ENCODE results near the gene SPAG8. TPM values are rescaled to one million over a fixed set of nuclear protein-coding genes. Genes with fewer than 3 reads are reported as not detected.

Gene SPAG8
- total and polyA plus RNA-seq, 2 experiments from 2014 or later: 0.10 to 0.63 TPM

- no peaks in the 10 kb centered on the region for H3K27me3 ChIP-seq
- H2AFZ ChIP-seq: no peak overlapping the region
- H3K36me3 ChIP-seq (replicated peaks; ENCODE audit: insufficient read depth, low read depth): no peaks in the 10 kb centered on the region
- no peaks in the 10 kb centered on the region for H3K9me2 ChIP-seq (replicated peaks; ENCODE audit: insufficient read depth)
- no peak overlapping the region for H3K27ac ChIP-seq
- peaks cover 15% of the 10 kb centered on the region for H3K4me1 ChIP-seq (ENCODE audit: insufficient read depth)
- no peaks in the 10 kb centered on the region for H3K79me2 ChIP-seq
- no peaks in the 10 kb centered on the region for H4K20me1 ChIP-seq (ENCODE audit: insufficient read depth, poor library complexity, severe bottlenecking)
- H3K9me3 ChIP-seq (ENCODE audit: low read depth): no peaks in the 10 kb centered on the region
- TF ChIP-seq EZH2phosphoT487 (IDR thresholded peaks at IDR 0.05; ENCODE audit: low read depth, severe bottlenecking, unreplicated experiment): no peak
- TF ChIP-seq CTCF (IDR thresholded peaks at IDR 0.05; ENCODE audit: poor library complexity): no peak
- TF ChIP-seq EZH2 (IDR thresholded peaks at IDR 0.05; ENCODE audit: borderline replicate concordance): no peak
- no peak for DNase-seq (ENCODE audit: low spot score)
- 65% methylated on average over 2 of the region's 2 CpGs for WGBS (ENCODE audit: low lambda C conversion rate, missing lambda C conversion rate)
- H3K4me2 ChIP-seq: peak overlapping the region; percentile 91
- no peak overlapping the region for H3K4me3 ChIP-seq
Observed at GRCh38 chr9:35793461-35793860, 18.6 kb downstream of the SPAG8 start.

GRCh38 chr9:35792826-35793225, 19.2 kb downstream of the SPAG8 start:
- Histone ChIP-seq H4K20me1 (ENCODE audit: insufficient read depth, poor library complexity, severe bottlenecking) (no peaks in the 10 kb centered on the region), H3K36me3 (replicated peaks; ENCODE audit: insufficient read depth, low read depth) (no peaks in the 10 kb centered on the region), H3K4me2 (peak overlapping the region; percentile 91), H3K27ac (no peak overlapping the region), H3K9me2 (replicated peaks; ENCODE audit: insufficient read depth) (no peaks in the 10 kb centered on the region), H2AFZ (no peak overlapping the region), H3K4me3 (no peak overlapping the region), H3K79me2 (no peaks in the 10 kb centered on the region), H3K4me1 (ENCODE audit: insufficient read depth) (peaks cover 15% of the 10 kb centered on the region), H3K9me3 (ENCODE audit: low read depth) (no peaks in the 10 kb centered on the region), H3K27me3 (no peaks in the 10 kb centered on the region)
- WGBS (ENCODE audit: low lambda C conversion rate, missing lambda C conversion rate): 95% methylated on average over 14 of the region's 14 CpGs
- no peak for DNase-seq (ENCODE audit: low spot score)
- TF ChIP-seq EZH2 (IDR thresholded peaks at IDR 0.05; ENCODE audit: borderline replicate concordance): no peak
- no peak for TF ChIP-seq CTCF (IDR thresholded peaks at IDR 0.05; ENCODE audit: poor library complexity)
- TF ChIP-seq EZH2phosphoT487 (IDR thresholded peaks at IDR 0.05; ENCODE audit: low read depth, severe bottlenecking, unreplicated experiment): no peak

- Histone ChIP-seq H3K9me3 (ENCODE audit: low read depth) (no peaks in the 10 kb centered on the region), H3K9me2 (replicated peaks; ENCODE audit: insufficient read depth) (no peaks in the 10 kb centered on the region), H3K4me3 (peak overlapping the region; percentile 20), H3K27me3 (no peaks in the 10 kb centered on the region), H4K20me1 (ENCODE audit: insufficient read depth, poor library complexity, severe bottlenecking) (no peaks in the 10 kb centered on the region), H3K4me2 (peak overlapping the region; percentile 91), H3K79me2 (no peaks in the 10 kb centered on the region), H3K27ac (no peak overlapping the region), H3K36me3 (replicated peaks; ENCODE audit: insufficient read depth, low read depth) (no peaks in the 10 kb centered on the region), H2AFZ (no peak overlapping the region), H3K4me1 (ENCODE audit: insufficient read depth) (peaks cover 15% of the 10 kb centered on the region)
- DNase-seq (ENCODE audit: low spot score): no peak
- WGBS (ENCODE audit: low lambda C conversion rate, missing lambda C conversion rate): 94% methylated on average over 27 of the region's 34 CpGs
- TF ChIP-seq EZH2 (IDR thresholded peaks at IDR 0.05; ENCODE audit: borderline replicate concordance) (no peak), EZH2phosphoT487 (IDR thresholded peaks at IDR 0.05; ENCODE audit: low read depth, severe bottlenecking, unreplicated experiment) (no peak), CTCF (IDR thresholded peaks at IDR 0.05; ENCODE audit: poor library complexity) (no peak)
Observed at GRCh38 chr9:35792024-35792813, 19.8 kb downstream of the SPAG8 start.
